GM18870 (cell line): ENCODE results near the gene DHX15.
"Not testable (repeated sequence)": the region's sequence is repeated elsewhere in the genome, so short reads cannot be mapped to it uniquely, and the experiment has no call there.

Experiments used
- ATAC-seq: cut with Tn5 transposase; IDR thresholded peaks from one replicate; pipeline ENCODE4 v1.9.1; 2021; ENCODE audit warnings: moderate library complexity; ENCODE audit not compliant: unreplicated experiment

DHX15 gene

GRCh38 chr4:24550441-24551175 lies 33.7 kb downstream of the DHX15 start:
- ATAC-seq, result no peak

- no peak for ATAC-seq
Observed at GRCh38 chr4:24547979-24548378, 36.4 kb downstream of the DHX15 start.

- ATAC-seq, result no peak
Observed at GRCh38 chr4:24544208-24544988, 40.0 kb downstream of the DHX15 start.

DNA sequence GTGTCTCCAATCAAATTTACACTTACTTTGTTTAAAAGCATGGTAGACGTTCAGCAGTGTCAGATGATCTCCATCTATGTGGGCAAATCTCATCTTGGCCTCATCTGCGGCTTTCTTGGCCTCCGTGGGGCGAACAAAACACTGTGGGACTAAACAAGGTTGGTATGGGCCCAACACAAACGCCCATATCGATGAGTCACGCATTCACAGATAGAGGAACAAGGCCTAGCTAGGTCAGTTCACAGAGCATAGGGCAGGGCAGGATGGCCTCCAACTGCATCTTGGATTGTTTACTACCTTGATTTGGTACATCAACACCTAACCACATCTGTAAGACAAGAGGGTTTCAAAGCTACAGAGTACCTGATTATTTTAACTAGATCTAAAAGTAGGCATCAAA lies 47.3 kb downstream of the DHX15 start:
- ATAC-seq, result no peak

- no peak for ATAC-seq
Observed at GRCh38 chr4:24535399-24535798, 49.0 kb downstream of the DHX15 start.

- ATAC-seq, result no peak
Observed at GRCh38 chr4:24533364-24533763, 51.0 kb downstream of the DHX15 start.

GRCh38 chr4:24529555-24529954 lies 54.8 kb downstream of the DHX15 start:
- ATAC-seq, result peak; percentile 84

DNA sequence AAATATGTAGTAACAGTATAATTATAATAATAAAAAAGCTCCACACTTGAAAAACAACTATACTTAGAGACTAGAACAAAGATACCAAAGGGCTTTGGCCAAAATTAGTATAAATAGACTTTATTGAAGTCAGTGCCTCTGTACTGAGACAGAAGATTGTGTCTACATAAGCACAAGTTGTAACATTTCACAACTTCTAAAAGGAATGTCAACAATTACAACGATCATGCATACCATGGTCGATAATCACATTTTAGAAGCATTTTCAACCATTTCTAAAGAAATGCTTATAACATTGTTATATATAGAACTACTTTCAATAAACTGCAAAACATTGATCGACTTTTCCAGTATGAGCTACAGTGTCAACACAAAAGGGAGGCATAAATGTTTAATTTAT lies 57.0 kb downstream of the DHX15 start:
- no peak for ATAC-seq

- no peak for ATAC-seq
Observed at GRCh38 chr4:24521544-24521943, 62.8 kb downstream of the DHX15 start.

GRCh38 chr4:24519649-24520048 lies 64.7 kb downstream of the DHX15 start:
- ATAC-seq, result no peak

DNA sequence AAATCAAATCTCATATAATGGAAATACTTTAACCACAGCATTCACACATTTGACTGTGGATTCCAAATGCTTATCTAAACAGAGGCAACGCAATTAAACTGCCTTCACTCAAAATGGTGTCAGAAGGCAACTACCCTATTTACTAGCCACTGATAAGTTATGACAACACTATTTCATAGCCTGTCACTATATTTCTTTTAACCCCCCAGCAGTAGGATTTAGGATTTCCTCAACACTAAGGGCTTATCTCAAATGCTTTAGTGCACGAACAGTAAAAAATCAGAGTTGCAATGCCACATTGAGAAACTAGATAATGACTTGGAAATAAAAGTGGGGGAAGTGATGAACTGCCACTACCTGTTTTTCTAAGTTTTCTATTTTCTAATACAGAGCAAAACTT lies 66.7 kb downstream of the DHX15 start:
- ATAC-seq, result no peak

- no peak for ATAC-seq
Observed at GRCh38 chr4:24516926-24517325, 67.4 kb downstream of the DHX15 start.

DNA sequence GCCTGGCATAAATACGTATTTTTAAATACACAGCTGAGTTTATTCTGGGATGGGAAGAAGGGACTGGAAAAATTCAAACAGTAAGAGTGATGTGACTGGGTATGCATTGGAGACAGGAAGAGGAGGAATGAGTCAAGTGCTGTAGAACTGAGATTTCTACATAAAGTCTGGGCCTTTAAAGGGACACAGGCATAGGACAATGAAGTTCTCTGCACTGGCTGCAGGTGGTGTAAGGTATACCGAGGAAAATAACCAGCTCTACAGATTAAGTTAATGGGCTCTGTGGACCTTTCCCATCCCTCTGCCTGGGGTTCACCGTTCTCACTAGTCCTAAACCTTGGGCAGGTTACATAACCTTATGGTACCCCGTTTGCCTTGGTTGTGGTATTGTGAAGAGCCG lies 68.7 kb downstream of the DHX15 start:
- no peak for ATAC-seq

GRCh38 chr4:24514808-24515207 lies 69.5 kb downstream of the DHX15 start:
- no peak for ATAC-seq

- no peak for ATAC-seq
Observed at GRCh38 chr4:24513718-24514117, 70.6 kb downstream of the DHX15 start.

DNA sequence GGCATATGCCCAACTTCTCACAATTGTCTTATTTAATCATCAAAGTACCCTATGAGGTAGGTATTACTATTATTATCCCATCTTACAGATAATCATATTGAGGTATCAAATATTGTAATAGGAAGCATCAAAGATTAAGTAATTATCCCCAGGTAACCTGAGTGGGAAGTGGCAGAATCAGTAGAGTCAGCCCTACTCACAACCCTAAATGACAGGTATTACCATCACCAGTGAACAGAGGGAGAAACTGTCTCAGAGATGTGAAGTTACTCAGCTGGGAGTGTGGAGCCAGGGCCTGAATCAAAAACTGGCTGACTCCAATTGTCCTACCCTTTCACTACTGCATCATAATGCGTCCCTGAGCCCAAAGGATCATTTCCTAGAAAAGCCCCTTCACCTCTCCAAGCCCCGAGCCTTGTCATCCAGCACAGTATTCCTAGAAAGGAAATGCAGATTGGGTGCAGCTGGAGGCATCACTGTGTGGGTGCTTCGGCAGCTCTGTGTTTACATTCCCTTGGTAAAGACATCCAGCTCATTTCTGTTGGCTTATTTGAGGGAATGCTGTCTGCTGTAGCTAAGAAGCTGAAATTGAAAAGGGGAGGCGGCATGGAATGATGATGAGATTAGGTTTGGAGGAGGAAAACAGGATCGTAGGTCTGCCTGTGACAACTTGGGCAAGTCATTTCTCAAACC lies 72.8 kb downstream of the DHX15 start:
- no peak for ATAC-seq

DNA sequence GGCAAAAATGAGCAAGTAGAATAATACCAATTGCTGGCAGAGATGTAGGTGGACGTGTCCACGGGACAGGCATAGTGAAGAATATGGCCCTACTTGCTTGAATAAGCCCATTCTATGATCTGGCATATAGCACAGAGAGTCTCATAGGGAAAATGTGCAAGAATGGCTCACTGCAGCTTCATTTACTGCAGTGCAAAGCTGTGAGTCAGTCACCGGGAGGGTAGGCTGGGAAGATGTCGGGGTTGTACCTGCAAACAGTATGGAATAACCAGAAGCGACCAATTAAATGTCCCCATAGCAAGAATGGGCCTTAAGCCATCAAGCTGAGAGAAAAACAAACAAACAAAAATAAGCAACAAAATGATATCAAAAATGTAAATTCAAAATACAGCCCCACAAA lies 74.3 kb downstream of the DHX15 start:
- ATAC-seq, result no peak

GRCh38 chr4:24508541-24508940 lies 75.8 kb downstream of the DHX15 start:
- ATAC-seq, result no peak

GRCh38 chr4:24507439-24507838 lies 76.9 kb downstream of the DHX15 start:
- ATAC-seq, result no peak

- not testable (repeated sequence) for ATAC-seq
Observed at GRCh38 chr4:24503090-24503489, 81.3 kb downstream of the DHX15 start.

- ATAC-seq, result no peak
Observed at GRCh38 chr4:24497221-24497620, 87.1 kb downstream of the DHX15 start.

DNA sequence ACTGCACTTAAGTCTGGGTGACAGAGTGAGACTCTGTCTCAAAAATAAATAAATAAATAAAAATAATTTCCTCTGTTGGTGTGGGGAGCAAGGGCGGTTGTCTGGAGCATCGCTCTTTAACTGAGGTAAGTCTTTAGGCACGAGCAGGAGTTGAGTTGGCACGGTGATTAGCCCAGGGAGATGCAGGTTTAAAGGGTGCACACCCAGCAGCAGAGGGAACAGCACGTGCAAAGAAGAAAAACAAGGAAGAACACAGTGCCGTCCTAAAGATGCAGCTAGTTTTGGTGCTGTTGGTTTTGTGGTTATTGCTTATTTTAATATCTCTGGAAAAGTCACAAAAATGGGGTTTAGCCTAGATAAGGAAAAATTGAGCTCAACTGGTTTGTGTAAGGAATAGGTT lies 87.8 kb downstream of the DHX15 start:
- ATAC-seq, result no peak
